ENCODE results near the gene BMP2K. TPM values are rescaled to one million over a fixed set of nuclear protein-coding genes. Genes with fewer than 3 reads are reported as not detected.

The BMP2K gene
- 29.1 and 32.1 TPM in 2 replicates for total RNA-seq

DNA sequence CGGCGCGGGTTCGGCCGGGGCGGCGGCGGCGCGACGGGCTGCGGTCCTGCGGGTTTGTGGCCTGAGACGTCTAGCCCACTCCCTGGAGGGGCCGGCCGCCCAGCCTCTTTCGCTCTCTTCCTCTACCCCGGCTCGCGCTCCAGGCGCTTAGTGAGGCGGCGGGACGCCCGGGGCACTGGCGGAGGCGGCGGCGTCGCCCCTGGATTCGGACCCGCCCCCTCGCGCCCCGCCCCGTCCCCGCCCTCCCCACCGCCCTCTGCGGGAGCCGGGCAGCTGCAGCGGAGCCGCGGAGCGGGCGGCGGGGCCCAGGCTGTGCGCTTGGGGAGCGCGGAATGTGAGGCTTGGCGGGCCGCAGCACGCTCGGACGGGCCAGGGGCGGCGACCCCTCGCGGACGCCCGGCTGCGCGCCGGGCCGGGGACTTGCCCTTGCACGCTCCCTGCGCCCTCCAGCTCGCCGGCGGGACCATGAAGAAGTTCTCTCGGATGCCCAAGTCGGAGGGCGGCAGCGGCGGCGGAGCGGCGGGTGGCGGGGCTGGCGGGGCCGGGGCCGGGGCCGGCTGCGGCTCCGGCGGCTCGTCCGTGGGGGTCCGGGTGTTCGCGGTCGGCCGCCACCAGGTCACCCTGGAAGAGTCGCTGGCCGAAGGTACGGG, at the start of gene BMP2K:
TSS of gene BMP2K (plus strand) at position 272 of the 650 bp plus-strand sequence. CDS start at position 466, 194 bp downstream.

DNA sequence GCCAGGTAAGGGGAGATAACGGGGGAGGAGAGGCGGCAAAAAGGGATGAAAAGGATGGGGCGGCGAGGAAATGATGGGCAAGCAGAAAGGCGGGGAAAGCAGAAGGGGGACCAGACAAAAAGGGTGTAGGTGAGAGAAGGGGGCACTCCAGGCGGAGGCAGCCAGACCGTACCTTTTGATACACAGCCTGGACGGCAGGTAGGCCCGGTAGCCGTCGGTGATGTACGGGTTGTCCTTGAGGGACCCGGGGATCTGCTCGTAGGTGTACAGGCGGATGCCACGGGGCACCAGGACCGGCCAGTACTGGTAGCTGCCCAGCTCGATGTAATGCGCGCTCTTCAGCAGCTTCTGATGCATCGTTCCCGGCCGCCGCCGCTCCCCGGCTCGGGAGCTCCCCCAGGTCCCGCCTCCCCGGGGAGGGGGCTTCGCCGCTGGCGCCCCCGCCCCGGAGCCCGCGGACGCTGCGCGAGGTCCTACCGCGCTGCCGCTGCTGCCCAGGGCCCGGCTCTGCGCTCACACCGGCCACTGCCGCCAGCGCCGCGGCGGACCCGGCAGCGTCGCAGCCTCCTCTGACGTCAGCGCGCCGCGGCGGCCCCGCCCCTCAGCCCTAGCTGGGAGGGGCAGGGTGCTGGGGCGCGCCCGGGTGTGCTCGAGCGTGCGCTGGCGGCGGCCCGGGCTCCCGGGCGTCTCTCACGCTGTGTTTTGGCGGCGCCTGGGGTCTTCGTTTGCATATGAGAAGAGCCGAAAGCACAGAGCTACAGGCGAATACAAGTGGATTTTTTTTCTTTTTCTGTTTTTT, 162.9 kb downstream of the BMP2K start, which contains the start of gene PAQR3:
TSS of gene PAQR3 (minus strand) at position 571 of the 799 bp plus-strand sequence. CDS start at position 357, 214 bp downstream.

Other genes starting within 250 kb of the BMP2K start
- gene ANXA3, start 224.6 kb upstream of the BMP2K start, total RNA-seq, result 219 and 338 TPM in 2 replicates
- 13.6 TPM in 2 replicates for gene PAQR3, start 163.1 kb downstream of the BMP2K start, total RNA-seq

Data from endothelial cell of coronary artery (primary cell).